Caco-2 (cell line): ENCODE data around the gene EIF3D. TPM values are rescaled to one million over a fixed set of nuclear protein-coding genes. Genes with fewer than 3 reads are reported as not detected.

Source experiments
- BruUV-seq: library from RNA; stranded (reverse); fragments of 400-500 nt; replicated peaks from 2 replicates; lab custom pipeline; 2021; lab: Mats Ljungman, UMichigan
- CTCF ChIA-PET: fragments of 300-600 bp; sonication (Branson Sonifier 250); formaldehyde crosslinking; loops from one replicate; lab custom pipeline; 2022; ENCODE audit warnings: antibody characterized with exemption; lab: Charles Lee
- POLR2A ChIA-PET: fragments of 300-600 bp; sonication (Branson Sonifier 250); formaldehyde crosslinking; loops from one replicate; lab custom pipeline; 2022; ENCODE audit warnings: antibody characterized with exemption; lab: Charles Lee
- DNase-seq, 2 experiments: peaks; one replicate each; pipeline versions ENCODE4 v3.0.0 to v3.0.0-alpha.2; 2020 to 2022
- H3K27me3 ChIP-seq: replicated peaks from 2 replicates; pipeline ENCODE4 v1.6.0; 2011; ENCODE audit warnings: low read length; ENCODE audit not compliant: control insufficient read depth, insufficient read depth
- H3K36me3 ChIP-seq: 2 replicates; pipeline ENCODE4 v1.5.1; 2011; ENCODE audit warnings: low read length; ENCODE audit not compliant: control insufficient read depth, insufficient read depth
- H3K4me1 ChIP-seq: fragments of 250-450 bp; sonication (Bioruptor Pico); 2 replicates; pipeline ENCODE4 v1.5.1; 2020; ENCODE audit warnings: mild to moderate bottlenecking
- H3K4me3 ChIP-seq: 2 replicates; pipeline ENCODE4 v1.5.1; 2011; ENCODE audit warnings: low read depth, mild to moderate bottlenecking, control low read depth, low read length
- H3K9me3 ChIP-seq: fragments of 250-450 bp; sonication (Bioruptor Pico); 2 replicates; pipeline ENCODE4 v1.5.1; 2020; ENCODE audit warnings: mild to moderate bottlenecking, moderate library complexity
- H3K27ac Mint-ChIP-seq: one replicate; pipeline ENCODE4 v1.8.0; 2022; ENCODE audit warnings: mixed read lengths; ENCODE audit not compliant: unreplicated experiment
- H3K27me3 Mint-ChIP-seq: one replicate; pipeline ENCODE4 v1.8.0; 2022; ENCODE audit warnings: mixed read lengths; ENCODE audit not compliant: insufficient read depth, unreplicated experiment
- H3K36me3 Mint-ChIP-seq: one replicate; pipeline ENCODE4 v1.8.0; 2022; ENCODE audit warnings: mild to moderate bottlenecking, mixed read lengths; ENCODE audit not compliant: insufficient read depth, unreplicated experiment
- H3K4me1 Mint-ChIP-seq: one replicate; pipeline ENCODE4 v1.8.0; 2022; ENCODE audit warnings: low read depth, mixed read lengths; ENCODE audit not compliant: unreplicated experiment
- H3K4me3 Mint-ChIP-seq: one replicate; pipeline ENCODE4 v1.8.0; 2022; ENCODE audit warnings: mild to moderate bottlenecking, moderate library complexity, mixed read lengths; ENCODE audit not compliant: unreplicated experiment
- H3K9me3 Mint-ChIP-seq: one replicate; pipeline ENCODE4 v1.8.0; 2022; ENCODE audit warnings: mixed read lengths; ENCODE audit not compliant: unreplicated experiment
- CTCF ChIP-seq, 2 experiments: fragments of 200-600 bp in 1 of 2; IDR thresholded peaks; 1 replicate in 1 of 2; 2 replicates in 1 of 2; pipeline versions ENCODE4 v1.5.1 to v1.8.0; 2011 to 2022; ENCODE audit warnings: antibody characterized with exemption in 1 of 2, control low read depth in 1 of 2, inconsistent platforms in 1 of 2, low read depth in 1 of 2, low read length in 1 of 2, mild to moderate bottlenecking in 1 of 2, moderate library complexity in 1 of 2; ENCODE audit not compliant: insufficient read depth in 1 of 2, severe bottlenecking in 1 of 2, unreplicated experiment in 1 of 2
- intact Hi-C: fragments of 100-400 bp; cut with micrococcal nuclease; formaldehyde crosslinking; loops from one replicate; pipeline ENCODE4 v1.10.0; 2022; ENCODE audit not compliant: unreplicated experiment
- total RNA-seq: library from RNA; stranded (reverse); gene quantifications from 2 replicates; pipeline ENCODE4 v1.2.3, GENCODE V29; 2022

EIF3D gene
- total RNA-seq, 1 experiment from 2014 or later = 250 TPM

DNA sequence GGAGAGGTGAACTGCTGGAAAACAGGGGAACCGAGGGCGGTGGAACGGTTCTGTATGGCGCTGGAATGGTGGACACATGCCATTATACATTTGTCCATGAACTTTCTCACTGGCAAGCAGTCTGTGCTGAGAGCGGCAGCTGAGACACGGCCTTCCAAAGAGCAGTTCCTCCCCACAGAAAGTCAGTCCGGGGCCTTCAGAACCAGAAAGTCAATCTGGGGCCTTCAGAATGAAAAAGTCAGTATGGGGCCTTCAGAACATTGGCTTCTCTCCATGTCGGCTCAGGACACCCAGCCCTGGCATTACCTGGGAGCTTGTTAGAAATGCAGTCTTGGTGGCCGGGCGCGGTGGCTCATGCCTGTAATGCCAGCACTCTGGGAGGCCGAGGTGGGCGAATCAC lies 56.3 kb downstream of the EIF3D start:
- no peak for TF ChIP-seq CTCF (IDR thresholded peaks at IDR 0.05; ENCODE audit: insufficient read depth in 1 of 2, low read depth in 1 of 2, low read length in 1 of 2, severe bottlenecking in 1 of 2, unreplicated experiment in 1 of 2)
- intact Hi-C loops = no loop called here
- POLR2A ChIA-PET = no interaction called here
- no peak overlapping the region for H3K27ac Mint-ChIP-seq
- H3K27me3 Mint-ChIP-seq = no peaks in the 10 kb centered on the region
- H3K4me1 ChIP-seq = 0 out of 2 replicates have a peak, but pooled peaks cover 3% of the 10 kb centered on the region
- H3K9me3 Mint-ChIP-seq = no peaks in the 10 kb centered on the region
- no TSS peak for BruUV-seq
- no peak overlapping the region for H3K4me3 Mint-ChIP-seq
- H3K36me3 Mint-ChIP-seq = peaks cover 30% of the 10 kb centered on the region
- DNase-seq = no peak
- no peaks in the 10 kb centered on the region for H3K9me3 ChIP-seq
- no peaks in the 10 kb centered on the region for H3K27me3 ChIP-seq
- no peaks in the 10 kb centered on the region for H3K4me1 Mint-ChIP-seq
- CTCF ChIA-PET = no interaction called here
- H3K36me3 ChIP-seq = peaks cover 3% of the 10 kb centered on the region
- H3K4me3 ChIP-seq = no peak overlapping the region

- DNase-seq = no peak
- Mint-ChIP-seq H3K4me1 (no peaks in the 10 kb centered on the region), H3K36me3 (peaks cover 31% of the 10 kb centered on the region), H3K27ac (no peak overlapping the region), H3K4me3 (no peak overlapping the region), H3K9me3 (no peaks in the 10 kb centered on the region), H3K27me3 (no peaks in the 10 kb centered on the region)
- Histone ChIP-seq H3K36me3 (peaks cover 3% of the 10 kb centered on the region), H3K27me3 (no peaks in the 10 kb centered on the region), H3K9me3 (no peaks in the 10 kb centered on the region), H3K4me1 (0 out of 2 replicates have a peak, but pooled peaks cover 3% of the 10 kb centered on the region), H3K4me3 (no peak overlapping the region)
- ChIA-PET CTCF (interaction anchor here (1.1 to 1.5 kb wide), 3 partner anchors 36 to 232 kb away, joined by 3 to 29 read pairs (median 6); partner anchors contain the start of gene APOL2), POLR2A (no interaction called here)
- no TSS peak for BruUV-seq
- no peak for TF ChIP-seq CTCF (IDR thresholded peaks at IDR 0.05; ENCODE audit: insufficient read depth in 1 of 2, low read depth in 1 of 2, low read length in 1 of 2, severe bottlenecking in 1 of 2, unreplicated experiment in 1 of 2)
- intact Hi-C loops = no loop called here
Observed at GRCh38 chr22:36471341-36471821, 57.6 kb downstream of the EIF3D start.

DNA sequence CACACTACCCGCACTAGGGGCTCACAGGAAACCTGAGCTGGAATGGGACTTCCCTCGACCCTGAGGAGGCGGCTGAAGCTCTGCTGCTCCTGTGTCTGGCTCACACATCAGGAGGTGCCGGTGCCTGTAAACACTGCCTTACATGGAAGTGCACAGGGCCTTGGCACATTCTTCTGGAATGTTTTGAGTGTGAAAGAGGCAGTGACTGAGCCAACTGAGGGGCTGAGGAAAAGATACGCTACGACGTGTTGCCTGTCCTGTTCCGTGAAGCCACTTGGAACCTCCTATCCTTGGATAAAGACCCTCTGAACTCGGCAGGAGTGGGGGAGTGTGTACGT lies 58.0 kb downstream of the EIF3D start:
- Mint-ChIP-seq H3K27me3 (no peaks in the 10 kb centered on the region), H3K4me1 (no peaks in the 10 kb centered on the region), H3K9me3 (no peaks in the 10 kb centered on the region), H3K27ac (no peak overlapping the region), H3K36me3 (peaks cover 31% of the 10 kb centered on the region), H3K4me3 (no peak overlapping the region)
- TF ChIP-seq CTCF (IDR thresholded peaks at IDR 0.05; ENCODE audit: insufficient read depth in 1 of 2, low read depth in 1 of 2, low read length in 1 of 2, severe bottlenecking in 1 of 2, unreplicated experiment in 1 of 2) = no peak
- ChIA-PET CTCF (interaction anchor here (0.7 to 1.5 kb wide), 5 partner anchors 16 to 232 kb away, joined by 3 to 29 read pairs (median 6); partner anchors contain the start of gene APOL2), POLR2A (interaction anchor here (1.1 kb wide), 1 partner anchor 11 kb away, joined by 3 read pairs; the partner anchor contains the start of gene TXN2)
- Histone ChIP-seq H3K36me3 (peaks cover 3% of the 10 kb centered on the region), H3K4me1 (0 out of 2 replicates have a peak, but pooled peaks cover 3% of the 10 kb centered on the region), H3K27me3 (no peaks in the 10 kb centered on the region), H3K4me3 (no peak overlapping the region), H3K9me3 (no peaks in the 10 kb centered on the region)
- no peak for DNase-seq
- intact Hi-C loops = loop anchor here (1.0 kb wide), 1 partner anchor 170 kb away; no protein-coding TSS in a partner anchor
- no TSS peak for BruUV-seq
